ENCODE data around the gene S1PR1.
"Not testable (repeated sequence)": the region's sequence is repeated elsewhere in the genome, so short reads cannot be mapped to it uniquely, and the experiment has no call there.

S1PR1 gene

DNA sequence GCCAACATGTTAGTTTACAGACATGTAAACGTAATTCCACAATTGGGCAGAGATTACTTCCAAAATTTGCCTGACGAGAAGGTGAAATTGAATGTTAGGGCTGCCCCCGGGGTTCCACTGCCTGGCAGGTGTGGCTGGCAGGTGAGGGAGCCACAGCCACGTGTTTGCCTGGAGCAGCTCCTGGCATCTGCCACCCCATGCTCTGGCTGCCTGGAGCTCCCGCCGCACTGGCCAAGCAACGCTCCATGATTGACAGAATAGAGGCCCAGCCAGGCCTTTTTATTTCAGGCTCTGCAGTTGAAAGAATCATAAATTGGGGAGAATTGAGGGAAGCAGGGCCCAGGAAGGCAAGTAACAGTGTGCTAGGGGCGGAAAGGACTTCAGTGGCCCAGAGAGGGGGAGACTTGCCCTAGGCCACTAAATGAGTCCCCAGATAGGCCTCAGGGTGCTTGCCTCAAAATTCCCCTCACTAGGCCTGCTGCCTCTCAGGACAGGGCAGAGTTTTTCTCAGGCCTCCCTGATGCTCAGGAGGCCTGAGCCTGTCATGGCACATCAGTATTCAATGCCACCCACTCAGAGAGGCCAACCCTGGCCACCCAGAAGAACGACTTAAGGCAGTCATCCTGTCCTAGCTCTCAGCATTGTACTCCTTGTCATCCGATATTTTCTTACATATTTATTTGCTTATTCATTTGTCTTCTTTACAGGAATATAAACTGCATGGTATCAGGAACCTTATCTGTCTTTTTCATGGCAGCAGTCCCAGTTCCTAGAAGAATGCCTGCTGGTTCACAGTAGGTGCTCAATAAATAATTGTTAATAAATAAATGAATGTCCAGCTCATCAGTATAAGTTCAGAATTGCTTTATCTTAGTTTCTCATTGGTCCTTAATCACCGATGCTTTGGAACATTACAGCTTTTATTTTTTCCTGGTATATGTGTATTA lies 16.6 kb upstream of the S1PR1 start:
- DNase-seq (ENCODE audit: low spot score) = no peak

- DNase-seq (ENCODE audit: low spot score) = no peak
Observed at GRCh38 chr1:101220906-101221305, 15.9 kb upstream of the S1PR1 start.

- no peak for DNase-seq (ENCODE audit: low spot score)
Observed at GRCh38 chr1:101221945-101222429, 14.8 kb upstream of the S1PR1 start.

DNA sequence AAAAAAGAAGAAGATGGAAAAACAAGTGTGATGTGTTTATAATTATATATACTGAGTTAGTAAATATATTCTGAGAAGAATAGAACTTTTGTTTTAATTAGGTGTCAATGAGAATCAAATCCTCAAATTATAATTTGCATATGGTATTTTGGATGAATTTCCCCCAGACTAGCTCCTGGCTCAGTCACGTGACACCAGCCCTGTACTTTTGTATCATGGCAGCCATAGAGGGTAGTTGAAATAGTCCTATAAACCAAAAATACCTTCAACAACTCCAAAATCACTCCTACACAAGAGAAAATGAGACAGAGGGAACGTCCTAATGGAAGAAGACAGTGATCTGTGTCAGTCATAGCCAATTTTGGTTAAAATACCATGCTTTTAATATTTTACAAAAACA lies 9.0 kb upstream of the S1PR1 start:
- no peak for DNase-seq (ENCODE audit: low spot score)

DNA sequence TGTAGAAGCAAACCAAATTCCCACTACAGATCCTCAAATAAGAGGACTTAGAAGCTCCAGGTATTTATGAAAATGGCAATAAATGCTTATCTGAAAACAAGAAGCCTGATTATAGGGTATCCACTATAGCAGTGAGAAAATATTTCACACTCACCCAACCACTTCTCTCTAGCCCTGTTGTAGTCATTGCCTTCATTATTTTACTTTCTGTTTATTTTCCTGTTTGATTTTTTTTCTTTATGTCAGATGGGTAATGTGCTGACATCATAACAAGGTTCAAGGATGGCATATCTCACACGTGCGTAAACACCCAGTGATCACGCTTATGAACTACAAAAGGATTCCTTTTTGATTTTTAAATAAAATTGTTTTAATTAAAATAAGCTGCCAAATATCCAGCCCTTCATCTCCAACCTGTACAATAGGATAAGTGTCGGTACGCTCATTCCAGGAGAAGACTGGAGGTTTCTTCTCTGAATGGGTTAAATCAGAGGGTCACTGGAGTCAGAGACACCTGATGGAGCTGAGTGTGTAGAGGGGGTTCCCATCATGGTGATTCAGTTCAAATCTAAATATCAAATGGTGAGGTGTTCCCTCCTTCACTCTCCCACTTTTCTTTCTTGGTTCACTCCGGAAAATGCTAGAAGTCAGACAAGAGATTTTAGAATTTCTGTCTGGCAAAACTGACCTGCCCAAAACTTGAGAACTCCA lies 8.2 kb upstream of the S1PR1 start:
- no peak for DNase-seq (ENCODE audit: low spot score)

GRCh38 chr1:101232182-101232581 lies 4.6 kb upstream of the S1PR1 start:
- not testable (repeated sequence) for DNase-seq (ENCODE audit: low spot score)

GRCh38 chr1:101233495-101233894 lies 3.3 kb upstream of the S1PR1 start:
- DNase-seq (ENCODE audit: low spot score) = no peak

GRCh38 chr1:101235216-101235695 lies 1.6 kb upstream of the S1PR1 start:
- DNase-seq (ENCODE audit: low spot score) = no peak

DNA sequence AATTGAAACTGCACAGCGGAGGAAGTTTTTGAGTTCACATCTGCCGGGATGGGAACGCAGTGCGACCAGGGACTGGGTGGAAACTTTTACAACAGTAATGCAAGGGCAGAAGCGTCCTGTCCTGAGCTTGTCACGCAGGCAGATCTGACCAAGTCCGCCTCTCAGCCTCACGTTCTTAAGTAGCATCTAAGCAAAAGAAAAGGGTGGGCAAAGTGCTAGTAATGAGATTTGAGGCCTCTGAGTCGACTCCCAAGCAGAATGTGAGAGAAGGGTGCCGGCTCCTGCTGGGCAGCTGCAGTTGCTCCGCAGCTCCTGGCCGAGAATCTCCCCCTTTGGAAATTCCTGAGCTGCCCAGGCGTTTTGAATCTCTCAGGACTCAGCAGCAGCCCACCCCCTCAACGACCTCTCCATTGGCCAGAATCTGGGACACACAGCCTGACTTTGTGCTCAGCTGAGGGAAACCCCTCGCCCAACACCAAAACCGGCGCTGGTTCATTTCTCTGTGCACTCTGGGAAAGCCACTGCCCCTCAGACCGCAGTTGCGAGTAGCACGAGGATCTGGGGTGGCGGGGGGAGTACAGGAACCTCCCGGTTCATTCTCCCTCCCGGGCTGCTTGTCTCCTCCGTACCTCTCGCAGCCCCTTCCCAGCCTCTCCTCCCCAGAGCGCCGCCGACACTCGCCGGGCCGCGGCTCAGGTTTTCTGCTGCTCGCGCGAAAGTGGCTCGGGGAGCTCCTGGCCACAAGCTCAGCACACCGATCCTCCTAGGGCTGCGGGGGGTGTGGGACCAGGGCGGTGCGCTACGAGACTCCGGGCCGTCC lies 913 bp upstream of the S1PR1 start:
- peak; percentile 34 for DNase-seq (ENCODE audit: low spot score)

DNA sequence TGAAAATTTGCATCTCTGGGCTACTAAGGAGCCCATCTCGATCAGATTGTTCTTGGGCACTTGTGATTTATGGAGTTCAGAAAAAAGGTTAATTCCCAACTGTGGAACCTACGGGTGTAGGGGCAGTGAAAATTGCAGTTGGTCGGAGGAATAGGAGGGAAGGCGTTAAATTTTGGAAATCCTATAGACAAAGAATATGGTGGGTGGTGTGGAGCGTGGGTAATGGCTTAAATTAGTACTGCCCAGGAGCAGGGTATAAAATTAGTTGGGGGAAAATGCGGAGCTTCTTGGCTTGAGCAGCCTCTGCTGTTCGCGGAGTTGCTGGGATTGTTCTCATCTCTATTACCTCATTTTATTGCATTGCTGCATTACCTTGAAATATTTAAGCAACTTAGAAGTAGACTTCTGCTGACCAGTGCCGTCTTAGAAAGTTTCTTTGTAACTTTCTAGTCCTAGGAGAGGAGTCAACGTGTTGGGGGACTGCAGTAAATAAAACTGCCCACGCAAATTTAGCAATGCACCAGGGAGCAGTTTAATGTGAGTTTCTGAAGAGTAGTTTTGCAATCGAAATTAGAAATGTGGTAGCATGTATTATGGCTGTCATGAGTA lies 514 bp downstream of the S1PR1 start:
- DNase-seq (ENCODE audit: low spot score) = no peak

- DNase-seq (ENCODE audit: low spot score) = no peak
Observed at GRCh38 chr1:101238031-101238628, 1.3 kb downstream of the S1PR1 start.

DNA sequence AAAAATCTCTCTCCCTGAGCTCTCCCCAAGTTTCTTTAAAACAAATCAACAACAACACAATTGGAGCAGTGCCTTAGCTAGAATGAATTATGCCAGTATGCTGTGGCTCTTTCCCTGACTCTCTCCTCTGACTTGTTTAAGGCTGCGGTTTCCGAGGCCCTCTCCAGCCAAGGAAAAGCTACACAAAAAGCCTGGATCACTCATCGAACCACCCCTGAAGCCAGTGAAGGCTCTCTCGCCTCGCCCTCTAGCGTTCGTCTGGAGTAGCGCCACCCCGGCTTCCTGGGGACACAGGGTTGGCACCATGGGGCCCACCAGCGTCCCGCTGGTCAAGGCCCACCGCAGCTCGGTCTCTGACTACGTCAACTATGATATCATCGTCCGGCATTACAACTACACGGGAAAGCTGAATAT lies 1.9 kb downstream of the S1PR1 start:
- DNase-seq (ENCODE audit: low spot score) = peak; percentile 81

DNA sequence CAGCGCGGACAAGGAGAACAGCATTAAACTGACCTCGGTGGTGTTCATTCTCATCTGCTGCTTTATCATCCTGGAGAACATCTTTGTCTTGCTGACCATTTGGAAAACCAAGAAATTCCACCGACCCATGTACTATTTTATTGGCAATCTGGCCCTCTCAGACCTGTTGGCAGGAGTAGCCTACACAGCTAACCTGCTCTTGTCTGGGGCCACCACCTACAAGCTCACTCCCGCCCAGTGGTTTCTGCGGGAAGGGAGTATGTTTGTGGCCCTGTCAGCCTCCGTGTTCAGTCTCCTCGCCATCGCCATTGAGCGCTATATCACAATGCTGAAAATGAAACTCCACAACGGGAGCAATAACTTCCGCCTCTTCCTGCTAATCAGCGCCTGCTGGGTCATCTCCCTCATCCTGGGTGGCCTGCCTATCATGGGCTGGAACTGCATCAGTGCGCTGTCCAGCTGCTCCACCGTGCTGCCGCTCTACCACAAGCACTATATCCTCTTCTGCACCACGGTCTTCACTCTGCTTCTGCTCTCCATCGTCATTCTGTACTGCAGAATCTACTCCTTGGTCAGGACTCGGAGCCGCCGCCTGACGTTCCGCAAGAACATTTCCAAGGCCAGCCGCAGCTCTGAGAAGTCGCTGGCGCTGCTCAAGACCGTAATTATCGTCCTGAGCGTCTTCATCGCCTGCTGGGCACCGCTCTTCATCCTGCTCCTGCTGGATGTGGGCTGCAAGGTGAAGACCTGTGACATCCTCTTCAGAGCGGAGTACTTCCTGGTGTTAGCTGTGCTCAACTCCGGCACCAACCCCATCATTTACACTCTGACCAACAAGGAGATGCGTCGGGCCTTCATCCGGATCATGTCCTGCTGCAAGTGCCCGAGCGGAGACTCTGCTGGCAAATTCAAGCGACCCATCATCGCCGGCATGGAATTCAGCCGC lies 2.5 kb downstream of the S1PR1 start:
- DNase-seq (ENCODE audit: low spot score) = no peak

- no peak for DNase-seq (ENCODE audit: low spot score)
Observed at GRCh38 chr1:101240041-101240430, 3.2 kb downstream of the S1PR1 start.

- DNase-seq (ENCODE audit: low spot score) = no peak
Observed at GRCh38 chr1:101241485-101242225, 4.8 kb downstream of the S1PR1 start.

DNA sequence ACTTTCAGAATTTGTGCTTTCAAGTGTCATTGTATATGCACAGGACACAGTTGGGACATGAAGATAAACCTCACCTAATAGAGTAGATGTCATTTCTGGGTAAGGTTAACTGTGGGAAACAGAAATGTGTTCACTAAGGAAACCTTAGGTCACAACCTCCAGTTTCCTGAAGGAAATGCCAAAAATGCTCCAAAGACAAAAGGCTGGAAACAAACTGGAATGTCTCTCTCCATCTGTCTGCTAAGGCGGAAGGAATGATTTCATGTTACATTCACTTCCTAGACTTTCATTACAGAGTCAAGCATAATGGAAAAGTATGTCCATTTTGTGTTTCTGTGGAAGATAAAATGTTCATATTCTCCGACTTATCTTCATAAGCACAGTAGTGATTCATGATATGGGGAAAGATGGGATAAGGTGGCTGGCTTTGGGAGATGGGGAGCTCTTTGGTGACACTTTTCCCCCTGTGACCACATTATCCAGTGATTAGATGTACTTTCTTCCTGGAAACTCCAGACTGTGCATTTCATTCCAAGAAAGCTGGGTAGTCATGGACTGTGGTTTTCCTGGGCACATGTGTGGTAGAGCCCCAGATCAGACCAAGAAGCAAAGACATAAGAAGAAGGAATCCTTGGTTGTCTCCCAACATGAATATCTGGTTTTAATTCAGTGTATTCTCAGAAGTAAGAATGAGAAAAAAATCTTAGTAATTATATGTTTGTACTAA lies 5.7 kb downstream of the S1PR1 start:
- no peak for DNase-seq (ENCODE audit: low spot score)

DNA sequence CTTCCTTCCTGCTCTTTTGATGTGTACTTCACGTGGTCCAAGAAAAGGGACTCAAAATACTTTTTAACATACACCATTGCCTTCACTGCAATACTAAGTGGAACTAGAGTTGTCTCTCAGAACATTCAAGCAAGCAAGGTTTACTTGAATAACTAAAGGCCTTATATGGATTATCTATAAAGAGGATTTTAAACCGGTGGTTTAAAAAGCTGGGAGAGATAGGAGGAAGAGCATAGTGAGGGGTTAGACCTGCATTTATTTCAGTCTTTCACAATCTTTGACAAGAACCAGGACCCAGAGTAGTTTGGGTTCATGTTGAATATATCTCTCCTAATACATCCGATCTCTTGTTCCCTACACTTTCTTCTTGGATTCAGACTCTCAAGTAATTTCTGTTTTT lies 6.9 kb downstream of the S1PR1 start:
- DNase-seq (ENCODE audit: low spot score) = no peak

GRCh38 chr1:101244842-101245241 lies 8.0 kb downstream of the S1PR1 start:
- no peak for DNase-seq (ENCODE audit: low spot score)
